Caco-2 (cell line): ENCODE data around the gene EXOC2. TPM values are rescaled to one million over a fixed set of nuclear protein-coding genes. Genes with fewer than 3 reads are reported as not detected.

Source experiments
- BruUV-seq: library from RNA; stranded (reverse); fragments of 400-500 nt; replicated peaks from 2 replicates; lab custom pipeline; 2021; lab: Mats Ljungman, UMichigan
- CTCF ChIA-PET: fragments of 300-600 bp; sonication (Branson Sonifier 250); formaldehyde crosslinking; loops from one replicate; lab custom pipeline; 2022; ENCODE audit warnings: antibody characterized with exemption; lab: Charles Lee
- POLR2A ChIA-PET: fragments of 300-600 bp; sonication (Branson Sonifier 250); formaldehyde crosslinking; loops from one replicate; lab custom pipeline; 2022; ENCODE audit warnings: antibody characterized with exemption; lab: Charles Lee
- DNase-seq, 2 experiments: peaks; one replicate each; pipeline versions ENCODE4 v3.0.0 to v3.0.0-alpha.2; 2020 to 2022
- H3K27me3 ChIP-seq: replicated peaks from 2 replicates; pipeline ENCODE4 v1.6.0; 2011; ENCODE audit warnings: low read length; ENCODE audit not compliant: control insufficient read depth, insufficient read depth
- H3K36me3 ChIP-seq: 2 replicates; pipeline ENCODE4 v1.5.1; 2011; ENCODE audit warnings: low read length; ENCODE audit not compliant: control insufficient read depth, insufficient read depth
- H3K4me1 ChIP-seq: fragments of 250-450 bp; sonication (Bioruptor Pico); 2 replicates; pipeline ENCODE4 v1.5.1; 2020; ENCODE audit warnings: mild to moderate bottlenecking
- H3K4me3 ChIP-seq: 2 replicates; pipeline ENCODE4 v1.5.1; 2011; ENCODE audit warnings: low read depth, mild to moderate bottlenecking, control low read depth, low read length
- H3K9me3 ChIP-seq: fragments of 250-450 bp; sonication (Bioruptor Pico); 2 replicates; pipeline ENCODE4 v1.5.1; 2020; ENCODE audit warnings: mild to moderate bottlenecking, moderate library complexity
- H3K27ac Mint-ChIP-seq: one replicate; pipeline ENCODE4 v1.8.0; 2022; ENCODE audit warnings: mixed read lengths; ENCODE audit not compliant: unreplicated experiment
- H3K27me3 Mint-ChIP-seq: one replicate; pipeline ENCODE4 v1.8.0; 2022; ENCODE audit warnings: mixed read lengths; ENCODE audit not compliant: insufficient read depth, unreplicated experiment
- H3K36me3 Mint-ChIP-seq: one replicate; pipeline ENCODE4 v1.8.0; 2022; ENCODE audit warnings: mild to moderate bottlenecking, mixed read lengths; ENCODE audit not compliant: insufficient read depth, unreplicated experiment
- H3K4me1 Mint-ChIP-seq: one replicate; pipeline ENCODE4 v1.8.0; 2022; ENCODE audit warnings: low read depth, mixed read lengths; ENCODE audit not compliant: unreplicated experiment
- H3K4me3 Mint-ChIP-seq: one replicate; pipeline ENCODE4 v1.8.0; 2022; ENCODE audit warnings: mild to moderate bottlenecking, moderate library complexity, mixed read lengths; ENCODE audit not compliant: unreplicated experiment
- H3K9me3 Mint-ChIP-seq: one replicate; pipeline ENCODE4 v1.8.0; 2022; ENCODE audit warnings: mixed read lengths; ENCODE audit not compliant: unreplicated experiment
- CTCF ChIP-seq, 2 experiments: fragments of 200-600 bp in 1 of 2; IDR thresholded peaks; 1 replicate in 1 of 2; 2 replicates in 1 of 2; pipeline versions ENCODE4 v1.5.1 to v1.8.0; 2011 to 2022; ENCODE audit warnings: antibody characterized with exemption in 1 of 2, control low read depth in 1 of 2, inconsistent platforms in 1 of 2, low read depth in 1 of 2, low read length in 1 of 2, mild to moderate bottlenecking in 1 of 2, moderate library complexity in 1 of 2; ENCODE audit not compliant: insufficient read depth in 1 of 2, severe bottlenecking in 1 of 2, unreplicated experiment in 1 of 2
- intact Hi-C: fragments of 100-400 bp; cut with micrococcal nuclease; formaldehyde crosslinking; loops from one replicate; pipeline ENCODE4 v1.10.0; 2022; ENCODE audit not compliant: unreplicated experiment
- total RNA-seq: library from RNA; stranded (reverse); gene quantifications from 2 replicates; pipeline ENCODE4 v1.2.3, GENCODE V29; 2022

Gene EXOC2
- total RNA-seq, 1 experiment from 2014 or later = 21.4 TPM

GRCh38 chr6:504446-504980 is 188.4 kb downstream of the EXOC2 start:
- no peaks in the 10 kb centered on the region for H3K9me3 ChIP-seq
- DNase-seq = no peak
- Mint-ChIP-seq H3K4me3 (no peak overlapping the region), H3K27ac (no peak overlapping the region), H3K4me1 (no peaks in the 10 kb centered on the region), H3K36me3 (no peaks in the 10 kb centered on the region), H3K27me3 (no peaks in the 10 kb centered on the region), H3K9me3 (no peaks in the 10 kb centered on the region)
- ChIA-PET CTCF (no interaction called here), POLR2A (no interaction called here)
- TF ChIP-seq CTCF (IDR thresholded peaks at IDR 0.05; ENCODE audit: insufficient read depth in 1 of 2, low read depth in 1 of 2, low read length in 1 of 2, severe bottlenecking in 1 of 2, unreplicated experiment in 1 of 2) = no peak
- intact Hi-C loops = no loop called here
- H3K4me3 ChIP-seq = no peak overlapping the region
- no peaks in the 10 kb centered on the region for H3K4me1 ChIP-seq
- BruUV-seq = no TSS peak
- no peaks in the 10 kb centered on the region for H3K36me3 ChIP-seq
- no peaks in the 10 kb centered on the region for H3K27me3 ChIP-seq

- Mint-ChIP-seq H3K4me1 (no peaks in the 10 kb centered on the region), H3K36me3 (no peaks in the 10 kb centered on the region), H3K9me3 (no peaks in the 10 kb centered on the region), H3K27me3 (no peaks in the 10 kb centered on the region), H3K4me3 (no peak overlapping the region), H3K27ac (no peak overlapping the region)
- ChIA-PET POLR2A (no interaction called here), CTCF (no interaction called here)
- Histone ChIP-seq H3K36me3 (no peaks in the 10 kb centered on the region), H3K9me3 (no peaks in the 10 kb centered on the region), H3K27me3 (no peaks in the 10 kb centered on the region), H3K4me3 (no peak overlapping the region), H3K4me1 (no peaks in the 10 kb centered on the region)
- intact Hi-C loops = no loop called here
- DNase-seq = no peak
- TF ChIP-seq CTCF (IDR thresholded peaks at IDR 0.05; ENCODE audit: insufficient read depth in 1 of 2, low read depth in 1 of 2, low read length in 1 of 2, severe bottlenecking in 1 of 2, unreplicated experiment in 1 of 2) = no peak
- BruUV-seq = no TSS peak
These were observed 189.2 kb downstream of the EXOC2 start for GRCh38 chr6:503610-504362.

- Mint-ChIP-seq H3K27me3 (no peaks in the 10 kb centered on the region), H3K9me3 (no peaks in the 10 kb centered on the region), H3K27ac (no peak overlapping the region), H3K4me1 (no peaks in the 10 kb centered on the region), H3K4me3 (no peak overlapping the region), H3K36me3 (no peaks in the 10 kb centered on the region)
- Histone ChIP-seq H3K27me3 (no peaks in the 10 kb centered on the region), H3K4me1 (no peaks in the 10 kb centered on the region), H3K9me3 (no peaks in the 10 kb centered on the region), H3K4me3 (no peak overlapping the region), H3K36me3 (no peaks in the 10 kb centered on the region)
- DNase-seq = no peak
- no peak for TF ChIP-seq CTCF (IDR thresholded peaks at IDR 0.05; ENCODE audit: insufficient read depth in 1 of 2, low read depth in 1 of 2, low read length in 1 of 2, severe bottlenecking in 1 of 2, unreplicated experiment in 1 of 2)
- ChIA-PET CTCF (no interaction called here), POLR2A (no interaction called here)
- no TSS peak for BruUV-seq
- intact Hi-C loops = no loop called here
These were observed 190.2 kb downstream of the EXOC2 start for GRCh38 chr6:502761-503160.
